T47D (cell line): Measurements from ENCODE around the gene PNLIPRP1.

ENCODE experiments used
- DNase-seq, 2 experiments: peaks; one replicate each; pipeline versions ENCODE4 v3.0.0 to v3.0.0-alpha.2; 2011 to 2012; ENCODE audit warnings: low read depth in 1 of 2, low spot score in 1 of 2
- JUND ChIP-seq: IDR thresholded peaks from 2 replicates; pipeline ENCODE4 v1.6.1; 2012; ENCODE audit warnings: low read depth
- in situ Hi-C: cut with HindIII; loops from 2 replicates; pipeline ENCODE4 v1.10.0; 2016; ENCODE audit warnings: low sequenced_read_pairs, low pct_unique_long_range_greater_than_20kb

PNLIPRP1 gene

GRCh38 chr10:116608686-116609594 is 18.2 kb downstream of the PNLIPRP1 start:
- TF ChIP-seq JUND = no peak
- DNase-seq = no peak
- in situ Hi-C loops = no loop called here

- DNase-seq = no peak
- no peak for TF ChIP-seq JUND
- in situ Hi-C loops = no loop called here
These were observed 19.8 kb downstream of the PNLIPRP1 start for GRCh38 chr10:116610443-116611152.

DNA sequence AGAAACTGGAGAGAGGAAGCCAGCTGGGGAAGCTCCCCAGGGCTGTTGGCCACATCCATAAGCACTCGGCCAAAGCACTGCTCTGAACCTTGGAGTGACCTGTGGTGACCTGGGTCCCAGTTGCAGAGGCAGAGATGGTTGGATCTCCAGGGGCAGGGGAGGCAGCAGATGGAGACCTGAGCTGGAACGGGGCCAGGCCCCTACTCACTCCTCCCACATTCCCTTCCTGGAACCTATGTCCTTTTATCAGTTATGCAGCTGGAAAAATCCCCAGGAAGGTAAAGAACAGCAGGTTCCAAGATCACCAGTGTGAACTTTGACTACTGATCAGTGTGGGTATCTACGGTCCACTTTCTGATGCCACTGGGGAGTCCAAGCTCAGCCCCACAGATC is 20.4 kb downstream of the PNLIPRP1 start:
- in situ Hi-C loops = no loop called here

DNA sequence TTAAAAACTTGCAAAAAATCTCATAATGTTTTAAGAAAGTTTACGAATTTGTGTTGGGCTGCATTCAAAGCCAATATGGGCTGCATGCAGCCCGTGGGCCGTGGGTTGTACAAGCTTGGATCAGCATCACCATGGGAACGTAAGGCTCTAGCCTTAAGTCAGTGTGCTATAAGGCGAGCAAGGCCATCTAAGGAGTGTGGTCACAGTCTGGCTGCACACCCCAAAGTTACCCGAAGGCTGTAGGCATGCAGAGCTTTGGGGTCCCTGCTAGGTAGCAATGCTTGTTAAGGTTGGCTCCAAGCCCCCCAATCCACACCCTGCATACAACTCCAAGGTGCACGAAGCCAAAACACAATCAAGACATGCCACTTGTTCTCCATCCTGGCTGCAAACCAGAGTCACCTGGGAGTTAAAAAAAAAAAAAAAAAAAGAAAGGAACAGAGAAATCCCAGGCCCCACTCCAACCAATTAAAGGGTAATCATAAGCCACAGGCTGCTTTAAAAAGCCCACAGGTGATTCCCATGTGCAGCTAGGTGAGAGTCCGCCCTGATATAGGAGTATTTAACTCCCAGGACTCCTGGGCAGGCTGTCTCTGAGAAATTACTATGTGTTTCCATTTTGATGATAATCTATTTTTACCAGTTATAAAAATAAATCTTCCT is 21.5 kb downstream of the PNLIPRP1 start:
- in situ Hi-C loops = no loop called here
- no peak for DNase-seq
- no peak for TF ChIP-seq JUND

More for the DNA sequence above, 20.4 kb downstream of the PNLIPRP1 start:
- no peak for TF ChIP-seq JUND
- no peak for DNase-seq

DNA sequence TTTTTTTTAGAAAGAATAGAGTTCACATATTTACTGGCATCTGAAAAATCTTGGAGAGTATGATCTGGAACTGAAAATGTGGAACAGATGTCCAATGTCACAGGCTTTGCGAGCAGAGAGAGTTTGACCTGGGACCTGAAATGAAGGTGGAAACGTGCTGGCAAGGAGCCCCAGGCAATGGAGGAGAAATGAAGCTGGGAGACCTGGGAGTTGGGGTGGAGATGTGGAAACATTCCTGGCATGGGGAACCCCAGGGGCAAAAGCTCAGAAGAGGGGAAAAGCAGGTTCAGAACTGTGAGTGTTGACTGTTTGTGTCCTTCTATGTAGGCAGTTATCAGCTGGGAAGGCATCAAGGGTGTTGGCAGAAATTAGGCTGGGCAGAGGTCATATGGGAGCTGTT is 22.7 kb downstream of the PNLIPRP1 start:
- no peak for DNase-seq
- TF ChIP-seq JUND = no peak
- in situ Hi-C loops = no loop called here

GRCh38 chr10:116614796-116615195 is 24.0 kb downstream of the PNLIPRP1 start:
- no peak for TF ChIP-seq JUND
- no peak for DNase-seq
- in situ Hi-C loops = no loop called here

DNA sequence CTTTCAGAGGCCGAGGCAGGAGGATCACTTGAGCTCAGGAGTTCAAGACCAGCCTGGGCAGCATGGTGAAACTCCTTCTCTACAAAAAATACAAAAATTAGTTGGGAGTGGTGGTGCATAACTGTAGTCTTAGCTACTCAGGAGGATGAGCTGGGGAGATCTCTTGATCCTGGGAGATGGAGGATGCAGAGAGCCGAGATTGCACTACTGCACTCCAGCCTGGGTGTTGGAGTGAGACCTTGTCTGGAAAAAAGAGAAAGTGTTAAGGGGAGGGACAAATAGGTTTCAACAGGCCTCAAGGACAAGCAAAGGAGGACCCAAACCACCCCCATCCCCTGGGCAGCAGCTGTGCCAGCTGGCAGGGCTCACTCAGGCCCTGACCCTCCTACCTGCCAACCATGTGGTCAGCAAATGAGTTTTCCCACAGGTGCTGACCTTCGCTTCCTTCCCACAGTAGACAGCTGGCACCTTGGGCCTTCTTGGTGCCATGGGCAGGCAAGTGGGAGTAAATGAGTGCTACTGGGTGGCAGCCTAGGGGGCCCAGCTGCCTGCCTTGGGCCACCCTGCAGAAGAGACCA is 24.5 kb downstream of the PNLIPRP1 start:
- in situ Hi-C loops = no loop called here
- TF ChIP-seq JUND = no peak
- no peak for DNase-seq

- no peak for TF ChIP-seq JUND
- in situ Hi-C loops = no loop called here
- no peak for DNase-seq
These were observed 30.0 kb downstream of the PNLIPRP1 start, which contains the start of gene PNLIPRP2 for GRCh38 chr10:116620423-116621400. PNLIPRP2 (plus strand) TSS chr10:116620953.

DNA sequence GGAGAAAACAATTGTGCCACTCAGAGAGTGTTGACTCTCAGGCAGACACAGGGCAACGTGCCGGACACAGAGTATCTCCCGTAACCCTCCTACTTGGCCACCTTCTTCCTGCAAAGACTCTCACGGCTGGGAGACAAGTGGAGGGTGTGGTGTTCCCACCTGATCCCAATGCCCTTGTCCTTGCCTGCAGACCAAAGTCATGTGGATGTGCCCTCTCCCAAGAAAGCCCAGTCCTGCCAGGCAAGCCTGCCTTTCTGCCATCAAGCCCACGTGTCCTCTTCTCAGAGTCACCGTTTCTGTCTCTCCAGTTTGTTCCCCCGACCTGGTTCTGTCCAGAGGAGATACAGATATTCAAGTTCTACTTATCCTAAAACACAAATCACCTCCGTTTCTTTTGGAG is 30.7 kb downstream of the PNLIPRP1 start:
- in situ Hi-C loops = no loop called here

DNA sequence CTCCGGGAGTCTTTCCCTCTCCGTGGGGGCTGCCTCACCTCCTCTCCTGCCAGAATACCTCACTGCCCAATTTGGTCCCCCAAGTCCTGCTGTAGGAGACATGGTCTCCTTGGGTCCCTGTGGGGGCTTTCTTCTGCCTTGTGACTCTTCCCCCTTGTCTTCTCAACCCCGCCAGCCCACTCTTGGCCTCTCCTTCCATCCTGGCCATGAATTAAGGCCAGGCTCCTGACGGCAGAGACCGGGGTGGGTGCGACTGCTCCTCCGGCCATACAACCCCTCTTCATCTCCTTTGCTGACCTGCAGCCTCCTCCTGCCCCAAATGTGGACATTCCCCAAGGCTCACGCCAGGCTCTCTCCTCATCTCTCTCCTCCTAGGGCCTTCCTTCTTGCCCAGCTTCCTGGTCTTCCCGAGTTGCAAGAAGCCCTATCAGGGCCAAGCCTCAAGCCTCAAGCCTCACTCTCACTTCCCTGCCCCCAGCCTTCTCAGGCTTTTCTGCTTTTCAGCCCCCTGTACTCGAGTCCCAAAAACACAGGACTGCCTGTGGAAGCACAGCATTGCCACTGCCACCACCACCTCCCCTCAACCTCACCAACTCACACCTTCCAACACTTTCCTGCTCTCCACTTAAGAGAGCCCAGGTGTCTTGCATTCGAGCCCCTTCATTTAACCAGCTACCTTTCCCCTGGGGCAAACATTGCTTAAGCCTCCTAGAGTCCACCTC is 31.3 kb downstream of the PNLIPRP1 start:
- DNase-seq = no peak
- in situ Hi-C loops = no loop called here
- TF ChIP-seq JUND = no peak

More for the DNA sequence above, 30.7 kb downstream of the PNLIPRP1 start:
- DNase-seq = no peak
- TF ChIP-seq JUND = no peak

DNA sequence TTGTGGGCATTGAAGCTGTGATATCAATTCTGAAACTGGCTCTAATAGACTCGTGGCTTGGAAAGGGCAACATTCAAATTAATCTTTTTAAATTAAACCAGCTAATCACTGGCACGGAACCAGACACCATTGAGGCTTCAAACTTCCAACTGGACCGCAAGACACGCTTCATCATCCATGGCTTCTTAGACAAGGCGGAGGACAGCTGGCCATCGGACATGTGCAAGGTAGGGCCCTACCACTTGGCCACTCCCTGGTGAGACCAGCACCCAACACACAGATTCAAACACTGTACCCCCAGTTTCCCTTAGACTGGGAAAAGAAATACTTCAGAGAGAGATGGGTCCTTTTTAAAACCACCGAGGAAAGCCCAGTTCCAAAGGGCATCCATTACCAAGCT is 35.1 kb downstream of the PNLIPRP1 start:
- TF ChIP-seq JUND = no peak
- no peak for DNase-seq
- in situ Hi-C loops = no loop called here
